Measurements from ENCODE around the gene ADGRF3. TPM values are rescaled to one million over a fixed set of nuclear protein-coding genes. Genes with fewer than 3 reads are reported as not detected.

Gene ADGRF3
- total RNA-seq, 2 donors from 2014 or later, result 0.35 to 0.93 TPM

DNA sequence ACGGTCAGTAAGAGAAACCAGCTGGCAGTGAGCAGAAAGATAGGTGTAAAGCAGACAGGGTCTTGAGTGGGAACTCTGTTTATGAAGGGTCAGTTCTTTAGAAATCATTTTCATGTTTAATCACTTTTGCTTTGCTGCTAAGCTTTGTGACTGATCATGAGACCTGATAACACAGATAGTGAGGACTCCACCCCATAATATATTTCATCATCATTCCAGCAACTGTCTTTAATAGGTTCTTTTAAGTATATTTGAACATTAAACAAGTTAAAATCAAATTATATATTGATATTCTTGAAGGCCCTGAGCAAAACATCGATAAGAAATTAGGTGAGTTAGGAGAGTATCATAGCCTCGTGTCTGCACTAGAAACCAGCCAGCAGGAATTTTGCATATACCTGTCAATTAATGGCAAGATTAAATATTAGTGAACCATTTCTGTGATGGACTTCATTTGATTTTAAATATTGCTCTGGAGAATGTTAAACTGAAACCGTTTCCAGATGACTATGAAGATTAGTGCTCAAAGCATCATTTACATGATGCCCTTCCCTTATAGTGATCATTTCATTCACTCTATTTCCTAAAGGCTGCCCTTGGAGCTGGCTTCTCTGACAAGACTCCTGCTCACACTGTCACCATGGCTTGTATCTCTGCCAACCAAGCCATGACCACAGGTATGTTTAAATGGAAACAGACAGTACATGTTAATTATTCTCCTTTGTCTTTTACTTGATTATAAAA lies 69.9 kb downstream of the ADGRF3 start:
- no peak overlapping the region for H3K4me3 Mint-ChIP-seq
- Histone ChIP-seq H3K4me3 (ENCODE audit: low read length) (no peak overlapping the region), H3K9me3 (ENCODE audit: control insufficient read depth, low read length) (no peaks in the 10 kb centered on the region), H3K27me3 (ENCODE audit: control insufficient read depth, insufficient read depth, low read length, poor library complexity, severe bottlenecking) (no peaks in the 10 kb centered on the region), H3K4me1 (ENCODE audit: control insufficient read depth, insufficient read depth, low read length) (no peaks in the 10 kb centered on the region), H3K36me3 (ENCODE audit: control insufficient read depth, insufficient read depth, low read length) (peaks cover 51% of the 10 kb centered on the region), H3K27ac (ENCODE audit: low read depth, low read length) (no peak overlapping the region), H3K9ac (ENCODE audit: extremely low read depth, low read length, poor library complexity, severe bottlenecking) (no peak overlapping the region)
- H3K27ac Mint-ChIP-seq, result no peak overlapping the region
- no peaks in the 10 kb centered on the region for H3K27me3 Mint-ChIP-seq (ENCODE audit: insufficient read depth)
- peaks cover 35% of the 10 kb centered on the region for H3K36me3 Mint-ChIP-seq (ENCODE audit: low read depth)
- no peaks in the 10 kb centered on the region for H3K9me3 Mint-ChIP-seq
- TF ChIP-seq, protein P1, sequence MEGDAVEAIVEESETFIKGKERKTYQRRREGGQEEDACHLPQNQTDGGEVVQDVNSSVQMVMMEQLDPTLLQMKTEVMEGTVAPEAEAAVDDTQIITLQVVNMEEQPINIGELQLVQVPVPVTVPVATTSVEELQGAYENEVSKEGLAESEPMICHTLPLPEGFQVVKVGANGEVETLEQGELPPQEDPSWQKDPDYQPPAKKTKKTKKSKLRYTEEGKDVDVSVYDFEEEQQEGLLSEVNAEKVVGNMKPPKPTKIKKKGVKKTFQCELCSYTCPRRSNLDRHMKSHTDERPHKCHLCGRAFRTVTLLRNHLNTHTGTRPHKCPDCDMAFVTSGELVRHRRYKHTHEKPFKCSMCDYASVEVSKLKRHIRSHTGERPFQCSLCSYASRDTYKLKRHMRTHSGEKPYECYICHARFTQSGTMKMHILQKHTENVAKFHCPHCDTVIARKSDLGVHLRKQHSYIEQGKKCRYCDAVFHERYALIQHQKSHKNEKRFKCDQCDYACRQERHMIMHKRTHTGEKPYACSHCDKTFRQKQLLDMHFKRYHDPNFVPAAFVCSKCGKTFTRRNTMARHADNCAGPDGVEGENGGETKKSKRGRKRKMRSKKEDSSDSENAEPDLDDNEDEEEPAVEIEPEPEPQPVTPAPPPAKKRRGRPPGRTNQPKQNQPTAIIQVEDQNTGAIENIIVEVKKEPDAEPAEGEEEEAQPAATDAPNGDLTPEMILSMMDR (conservative IDR thresholded peaks at IDR 0.05), result no peak
- DNase-seq, result no peak
- WGBS, 2 experiments (ENCODE audit: insufficient coverage in 1 of 2, insufficient read length in 1 of 2), result 93 to 100% methylated on average over 2 to 4 of the region's 4 CpGs
- H3K4me1 Mint-ChIP-seq, result no peaks in the 10 kb centered on the region

DNA sequence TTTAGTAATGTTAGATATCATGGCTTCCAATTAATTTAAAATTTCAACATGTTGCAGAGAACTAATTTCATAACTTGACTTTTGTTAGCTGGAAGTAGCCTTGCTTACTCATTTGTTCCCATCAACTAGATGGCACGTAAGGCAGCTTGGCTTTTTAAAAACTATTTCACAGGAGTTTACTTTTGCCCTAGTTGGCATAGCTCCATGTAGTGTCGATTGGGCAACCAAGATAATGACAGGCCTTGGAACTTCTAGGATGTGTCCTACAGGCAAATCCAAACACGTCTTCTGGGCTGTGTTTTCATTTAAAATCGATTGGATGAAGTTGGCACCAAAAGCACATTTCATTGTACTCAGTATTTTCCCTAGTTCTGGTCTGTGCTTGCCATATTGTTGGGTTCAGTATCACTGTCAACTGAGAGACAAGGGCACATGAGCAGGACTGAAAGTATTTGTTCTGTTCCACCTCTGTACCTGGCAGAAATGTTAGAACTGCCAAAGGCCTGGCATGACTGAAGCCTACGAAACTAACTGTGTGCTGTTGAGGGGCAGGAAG lies 72.5 kb downstream of the ADGRF3 start:
- H3K4me1 Mint-ChIP-seq, result no peaks in the 10 kb centered on the region
- Histone ChIP-seq H3K36me3 (ENCODE audit: control insufficient read depth, insufficient read depth, low read length) (peaks cover 33% of the 10 kb centered on the region), H3K4me3 (ENCODE audit: low read length) (no peak overlapping the region), H3K9me3 (ENCODE audit: control insufficient read depth, low read length) (no peaks in the 10 kb centered on the region), H3K9ac (ENCODE audit: extremely low read depth, low read length, poor library complexity, severe bottlenecking) (no peak overlapping the region), H3K4me1 (ENCODE audit: control insufficient read depth, insufficient read depth, low read length) (no peaks in the 10 kb centered on the region), H3K27ac (ENCODE audit: low read depth, low read length) (no peak overlapping the region), H3K27me3 (ENCODE audit: control insufficient read depth, insufficient read depth, low read length, poor library complexity, severe bottlenecking) (no peaks in the 10 kb centered on the region)
- no peaks in the 10 kb centered on the region for H3K9me3 Mint-ChIP-seq
- H3K27me3 Mint-ChIP-seq (ENCODE audit: insufficient read depth), result no peaks in the 10 kb centered on the region
- H3K36me3 Mint-ChIP-seq (ENCODE audit: low read depth), result peaks cover 17% of the 10 kb centered on the region
- H3K4me3 Mint-ChIP-seq, result no peak overlapping the region
- no peak overlapping the region for H3K27ac Mint-ChIP-seq
- TF ChIP-seq, protein P1 (conservative IDR thresholded peaks at IDR 0.05), result no peak
- no peak for DNase-seq
- 92 to 93% methylated on average over 5 of the region's 5 CpGs for WGBS, 2 experiments (ENCODE audit: insufficient coverage in 1 of 2, insufficient read length in 1 of 2)

DNA sequence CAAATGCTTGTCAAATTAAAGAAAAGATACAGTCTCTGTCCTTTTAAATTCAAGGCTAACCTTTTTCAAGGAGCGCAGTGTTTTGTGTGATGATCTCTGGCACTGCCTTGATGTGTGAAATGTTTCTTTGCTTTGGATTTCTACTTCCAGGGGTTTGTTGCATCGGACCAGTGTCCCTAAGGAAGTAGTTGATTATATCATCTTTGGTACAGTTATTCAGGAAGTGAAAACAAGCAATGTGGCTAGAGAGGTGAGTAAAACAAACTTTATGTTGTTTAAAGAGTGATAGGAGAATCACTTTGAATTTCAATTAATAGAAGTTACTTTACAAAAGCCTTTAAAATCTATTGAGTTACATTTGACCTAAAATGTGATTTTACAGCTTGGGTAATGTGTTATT lies 73.1 kb downstream of the ADGRF3 start:
- WGBS, 2 experiments (ENCODE audit: insufficient coverage in 1 of 2, insufficient read length in 1 of 2), result 94% methylated on average over 2 of the region's 2 CpGs; no CpG with 5 or more reads in 1 of the 2 experiments
- no peaks in the 10 kb centered on the region for H3K4me1 ChIP-seq (ENCODE audit: control insufficient read depth, insufficient read depth, low read length)
- no peak overlapping the region for H3K27ac ChIP-seq (ENCODE audit: low read depth, low read length)
- H3K36me3 ChIP-seq (ENCODE audit: control insufficient read depth, insufficient read depth, low read length), result peaks cover 28% of the 10 kb centered on the region
- H3K27ac Mint-ChIP-seq, result no peak overlapping the region
- no peaks in the 10 kb centered on the region for H3K4me1 Mint-ChIP-seq
- no peaks in the 10 kb centered on the region for H3K27me3 Mint-ChIP-seq (ENCODE audit: insufficient read depth)
- peaks cover 12% of the 10 kb centered on the region for H3K36me3 Mint-ChIP-seq (ENCODE audit: low read depth)
- TF ChIP-seq, protein P1 (conservative IDR thresholded peaks at IDR 0.05), result no peak
- no peak for DNase-seq
- H3K27me3 ChIP-seq (ENCODE audit: control insufficient read depth, insufficient read depth, low read length, poor library complexity, severe bottlenecking), result no peaks in the 10 kb centered on the region
- H3K4me3 Mint-ChIP-seq, result no peak overlapping the region
- H3K4me3 ChIP-seq (ENCODE audit: low read length), result no peak overlapping the region
- no peak overlapping the region for H3K9ac ChIP-seq (ENCODE audit: extremely low read depth, low read length, poor library complexity, severe bottlenecking)
- no peaks in the 10 kb centered on the region for H3K9me3 Mint-ChIP-seq
- H3K9me3 ChIP-seq (ENCODE audit: control insufficient read depth, low read length), result no peaks in the 10 kb centered on the region
